ENCODE results near the gene LMF1. TPM values are rescaled to one million over a fixed set of nuclear protein-coding genes. Genes with fewer than 3 reads are reported as not detected.

Gene LMF1
- polyA plus RNA-seq, 1 donor from 2014 or later, result 16.2 TPM

DNA sequence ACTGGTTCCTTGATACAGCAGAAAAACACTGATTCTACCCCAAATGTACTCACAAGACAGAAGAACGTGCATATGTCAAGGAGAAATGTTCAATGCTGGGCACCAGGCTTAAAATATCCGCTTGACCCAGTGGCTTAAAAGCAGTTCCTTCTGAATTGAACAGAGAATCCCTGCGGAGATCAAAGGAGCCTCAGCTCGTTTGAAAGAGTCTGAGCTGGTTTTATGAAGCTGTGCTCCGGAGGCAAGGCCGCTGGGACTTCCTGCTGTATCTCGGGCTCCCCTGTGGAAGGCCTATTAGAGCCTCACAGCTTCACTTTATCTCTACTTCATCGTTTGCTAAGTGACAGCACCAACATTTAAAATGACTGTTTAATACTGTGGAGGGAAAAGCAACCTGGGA, 2.2 kb downstream of the LMF1 start:
- H3K9me2 ChIP-seq (ENCODE audit: insufficient read depth, low read length), result no peaks in the 10 kb centered on the region
- peak overlapping the region; percentile 49 for H3K4me3 ChIP-seq (ENCODE audit: low read length)
- H3K27me3 ChIP-seq (ENCODE audit: insufficient read depth, low read depth, low read length), result no peaks in the 10 kb centered on the region
- peak overlapping the region; percentile 37 for H3K27ac ChIP-seq (ENCODE audit: low read length)
- H4K20me1 ChIP-seq (ENCODE audit: insufficient read depth), result peaks cover 5% of the 10 kb centered on the region
- no peak overlapping the region for H3K4me2 ChIP-seq (ENCODE audit: low read length)
- peak overlapping the region; percentile 13 for H3K9ac ChIP-seq (ENCODE audit: low read length)
- TF ChIP-seq, protein P1, sequence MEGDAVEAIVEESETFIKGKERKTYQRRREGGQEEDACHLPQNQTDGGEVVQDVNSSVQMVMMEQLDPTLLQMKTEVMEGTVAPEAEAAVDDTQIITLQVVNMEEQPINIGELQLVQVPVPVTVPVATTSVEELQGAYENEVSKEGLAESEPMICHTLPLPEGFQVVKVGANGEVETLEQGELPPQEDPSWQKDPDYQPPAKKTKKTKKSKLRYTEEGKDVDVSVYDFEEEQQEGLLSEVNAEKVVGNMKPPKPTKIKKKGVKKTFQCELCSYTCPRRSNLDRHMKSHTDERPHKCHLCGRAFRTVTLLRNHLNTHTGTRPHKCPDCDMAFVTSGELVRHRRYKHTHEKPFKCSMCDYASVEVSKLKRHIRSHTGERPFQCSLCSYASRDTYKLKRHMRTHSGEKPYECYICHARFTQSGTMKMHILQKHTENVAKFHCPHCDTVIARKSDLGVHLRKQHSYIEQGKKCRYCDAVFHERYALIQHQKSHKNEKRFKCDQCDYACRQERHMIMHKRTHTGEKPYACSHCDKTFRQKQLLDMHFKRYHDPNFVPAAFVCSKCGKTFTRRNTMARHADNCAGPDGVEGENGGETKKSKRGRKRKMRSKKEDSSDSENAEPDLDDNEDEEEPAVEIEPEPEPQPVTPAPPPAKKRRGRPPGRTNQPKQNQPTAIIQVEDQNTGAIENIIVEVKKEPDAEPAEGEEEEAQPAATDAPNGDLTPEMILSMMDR (IDR thresholded peaks at IDR 0.05; ENCODE audit: poor library complexity, severe bottlenecking), result no peak
- TF ChIP-seq, protein P2, sequence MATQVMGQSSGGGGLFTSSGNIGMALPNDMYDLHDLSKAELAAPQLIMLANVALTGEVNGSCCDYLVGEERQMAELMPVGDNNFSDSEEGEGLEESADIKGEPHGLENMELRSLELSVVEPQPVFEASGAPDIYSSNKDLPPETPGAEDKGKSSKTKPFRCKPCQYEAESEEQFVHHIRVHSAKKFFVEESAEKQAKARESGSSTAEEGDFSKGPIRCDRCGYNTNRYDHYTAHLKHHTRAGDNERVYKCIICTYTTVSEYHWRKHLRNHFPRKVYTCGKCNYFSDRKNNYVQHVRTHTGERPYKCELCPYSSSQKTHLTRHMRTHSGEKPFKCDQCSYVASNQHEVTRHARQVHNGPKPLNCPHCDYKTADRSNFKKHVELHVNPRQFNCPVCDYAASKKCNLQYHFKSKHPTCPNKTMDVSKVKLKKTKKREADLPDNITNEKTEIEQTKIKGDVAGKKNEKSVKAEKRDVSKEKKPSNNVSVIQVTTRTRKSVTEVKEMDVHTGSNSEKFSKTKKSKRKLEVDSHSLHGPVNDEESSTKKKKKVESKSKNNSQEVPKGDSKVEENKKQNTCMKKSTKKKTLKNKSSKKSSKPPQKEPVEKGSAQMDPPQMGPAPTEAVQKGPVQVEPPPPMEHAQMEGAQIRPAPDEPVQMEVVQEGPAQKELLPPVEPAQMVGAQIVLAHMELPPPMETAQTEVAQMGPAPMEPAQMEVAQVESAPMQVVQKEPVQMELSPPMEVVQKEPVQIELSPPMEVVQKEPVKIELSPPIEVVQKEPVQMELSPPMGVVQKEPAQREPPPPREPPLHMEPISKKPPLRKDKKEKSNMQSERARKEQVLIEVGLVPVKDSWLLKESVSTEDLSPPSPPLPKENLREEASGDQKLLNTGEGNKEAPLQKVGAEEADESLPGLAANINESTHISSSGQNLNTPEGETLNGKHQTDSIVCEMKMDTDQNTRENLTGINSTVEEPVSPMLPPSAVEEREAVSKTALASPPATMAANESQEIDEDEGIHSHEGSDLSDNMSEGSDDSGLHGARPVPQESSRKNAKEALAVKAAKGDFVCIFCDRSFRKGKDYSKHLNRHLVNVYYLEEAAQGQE (IDR thresholded peaks at IDR 0.05; ENCODE audit: borderline replicate concordance), result no peak
- TF ChIP-seq MXI1 (conservative IDR thresholded peaks at IDR 0.05; ENCODE audit: poor library complexity, severe bottlenecking), result no peak
- no peak for TF ChIP-seq SMC3 (conservative IDR thresholded peaks at IDR 0.05; ENCODE audit: poor library complexity)
- no peak for TF ChIP-seq EP300 (conservative IDR thresholded peaks at IDR 0.05; ENCODE audit: poor library complexity, severe bottlenecking)
- no peak for TF ChIP-seq POLR2AphosphoS5 (IDR thresholded peaks at IDR 0.05)
- TF ChIP-seq RAD21 (conservative IDR thresholded peaks at IDR 0.05), result no peak
- TF ChIP-seq TAF1 (IDR thresholded peaks at IDR 0.05; ENCODE audit: low read depth), result no peak
- no peak for TF ChIP-seq EZH2 (IDR thresholded peaks at IDR 0.05; ENCODE audit: borderline replicate concordance, insufficient read depth, low read length, poor library complexity, severe bottlenecking)
- H2AFZ ChIP-seq (ENCODE audit: low read depth, low read length), result no peak overlapping the region
- H3K9me3 ChIP-seq (ENCODE audit: low read length), result no peaks in the 10 kb centered on the region
- H3K79me2 ChIP-seq (replicated peaks; ENCODE audit: insufficient read depth, low read length), result peaks cover 3% of the 10 kb centered on the region
- peaks cover 4% of the 10 kb centered on the region for H3F3A ChIP-seq (ENCODE audit: insufficient read depth, low read length, poor library complexity, severe bottlenecking)
- H3K36me3 ChIP-seq (ENCODE audit: insufficient read depth, low read length), result no peaks in the 10 kb centered on the region

DNA sequence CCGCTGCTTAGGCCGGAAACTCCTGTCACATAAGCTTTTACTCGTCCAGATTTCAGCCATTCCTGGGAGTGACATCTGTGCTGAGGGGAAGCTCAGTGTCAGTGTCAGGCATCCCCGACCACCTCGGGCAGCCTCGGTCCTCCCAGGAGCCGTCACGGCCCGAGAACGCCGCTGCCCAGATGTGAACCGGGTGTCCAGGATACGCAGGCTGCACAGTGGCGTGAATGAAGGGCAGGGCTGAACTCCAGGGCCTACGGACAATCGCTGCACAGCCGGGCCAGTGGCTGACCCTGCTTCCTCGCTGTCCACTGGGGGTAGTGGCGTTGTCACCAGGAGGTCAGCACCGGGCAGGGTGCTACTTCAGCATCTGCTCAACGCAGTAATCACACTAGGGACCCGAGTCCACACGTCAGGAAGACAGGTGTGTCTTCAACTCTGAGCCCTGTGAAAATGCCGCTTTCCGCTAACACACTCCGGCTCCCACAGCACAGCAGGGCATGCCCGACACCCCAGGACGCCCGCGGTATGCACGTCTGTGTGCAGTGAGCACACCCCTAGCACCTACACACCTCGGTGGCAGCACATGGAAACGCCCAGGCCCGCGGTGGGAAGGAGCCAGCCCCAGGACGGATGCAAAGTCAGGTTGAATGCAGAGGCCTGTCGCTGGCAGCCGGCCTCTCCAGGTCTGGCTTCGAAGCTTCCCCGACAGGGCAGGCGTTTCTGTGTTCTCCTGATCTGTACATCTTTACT, 3.1 kb downstream of the LMF1 start:
- H3K9ac ChIP-seq (ENCODE audit: low read length), result no peak overlapping the region
- H3K9me2 ChIP-seq (ENCODE audit: insufficient read depth, low read length), result no peaks in the 10 kb centered on the region
- no peak overlapping the region for H3K4me2 ChIP-seq (ENCODE audit: low read length)
- H3K79me2 ChIP-seq (replicated peaks; ENCODE audit: insufficient read depth, low read length), result peaks cover 3% of the 10 kb centered on the region
- H3K4me3 ChIP-seq (ENCODE audit: low read length), result peak overlapping the region; percentile 49
- H3K27me3 ChIP-seq (ENCODE audit: insufficient read depth, low read depth, low read length), result no peaks in the 10 kb centered on the region
- TF ChIP-seq RAD21 (conservative IDR thresholded peaks at IDR 0.05) (no peak), EZH2 (IDR thresholded peaks at IDR 0.05; ENCODE audit: borderline replicate concordance, insufficient read depth, low read length, poor library complexity, severe bottlenecking) (no peak), TAF1 (IDR thresholded peaks at IDR 0.05; ENCODE audit: low read depth) (no peak), MXI1 (conservative IDR thresholded peaks at IDR 0.05; ENCODE audit: poor library complexity, severe bottlenecking) (no peak)
- peaks cover 5% of the 10 kb centered on the region for H4K20me1 ChIP-seq (ENCODE audit: insufficient read depth)
- no peaks in the 10 kb centered on the region for H3K9me3 ChIP-seq (ENCODE audit: low read length)
- H3K27ac ChIP-seq (ENCODE audit: low read length), result peak overlapping the region; percentile 37
- H3F3A ChIP-seq (ENCODE audit: insufficient read depth, low read length, poor library complexity, severe bottlenecking), result peaks cover 4% of the 10 kb centered on the region
- H3K36me3 ChIP-seq (ENCODE audit: insufficient read depth, low read length), result no peaks in the 10 kb centered on the region
- H2AFZ ChIP-seq (ENCODE audit: low read depth, low read length), result no peak overlapping the region

Data from neural cell (in vitro differentiated cells).